ACHN (cell line): ENCODE measurements around the gene ALDH18A1.
A peak's percentile ranks its signal among the peaks of the same experiment; 100 is the strongest.
"Not testable (repeated sequence)": the region's sequence is repeated elsewhere in the genome, so short reads cannot be mapped to it uniquely, and the experiment has no call there.

Experiments used
- DNase-seq: peaks from one replicate; pipeline ENCODE4 v3.0.0-alpha.2; 2015
- in situ Hi-C: cut with HindIII; loops from 2 replicates; pipeline ENCODE4 v1.10.0; 2017; ENCODE audit warnings: low sequenced_read_pairs, low pct_ligation_motif_present, low pct_unique_long_range_greater_than_20kb

ALDH18A1 gene

DNA sequence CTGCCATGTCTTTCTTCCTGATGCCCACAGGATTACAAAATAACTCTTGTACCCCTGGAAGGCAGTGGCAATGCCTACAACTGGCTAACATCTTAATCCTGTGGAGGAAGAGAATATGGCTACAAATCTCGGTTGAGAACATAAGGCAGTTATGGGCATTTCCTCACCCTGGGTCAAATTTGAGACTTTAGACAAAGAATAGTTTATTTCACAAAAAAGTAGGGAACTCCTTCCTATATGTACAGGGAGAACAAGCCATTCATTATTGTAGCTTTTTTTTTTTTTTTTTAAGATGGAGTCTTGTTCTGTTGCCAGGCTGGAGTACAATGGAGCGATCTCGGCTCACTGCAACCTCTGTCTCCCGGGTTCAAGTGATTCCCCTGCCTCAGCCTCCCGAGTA, 2.6 kb downstream of the ALDH18A1 start:
- no peak for DNase-seq
- in situ Hi-C loops = no loop called here

DNA sequence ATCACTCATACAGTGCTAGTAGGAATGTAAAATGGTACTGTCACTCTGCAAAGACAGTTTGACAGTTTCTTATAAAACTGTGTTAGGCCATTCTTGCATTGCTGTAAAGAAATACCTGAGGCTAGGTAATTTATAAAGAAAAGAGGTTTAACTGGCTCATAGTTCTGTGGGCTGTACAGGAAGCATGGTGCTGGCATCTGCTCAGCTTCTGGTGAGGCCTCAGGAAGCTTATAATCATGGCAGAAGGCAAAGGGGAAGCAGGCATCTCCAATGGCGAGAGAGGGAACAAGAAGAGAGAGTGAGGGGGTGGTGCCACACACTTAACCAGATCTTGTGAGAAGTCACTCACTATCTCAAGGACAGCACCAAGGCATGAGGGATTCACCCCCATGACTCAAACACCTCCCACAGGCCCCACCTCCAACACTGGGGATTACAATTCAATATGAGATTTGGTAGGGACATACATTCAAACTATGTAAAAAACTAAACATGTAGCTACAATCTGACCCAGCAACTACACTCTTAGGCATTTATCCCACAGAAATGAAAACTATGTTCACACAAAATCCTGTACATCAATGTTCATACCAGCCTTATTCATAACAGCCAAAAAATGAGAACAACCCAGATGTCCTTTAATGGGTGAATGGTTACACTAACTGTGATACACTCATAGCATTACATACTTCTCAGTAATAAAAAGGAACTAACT, 5.0 kb downstream of the ALDH18A1 start:
- DNase-seq = no peak
- in situ Hi-C loops = no loop called here

DNA sequence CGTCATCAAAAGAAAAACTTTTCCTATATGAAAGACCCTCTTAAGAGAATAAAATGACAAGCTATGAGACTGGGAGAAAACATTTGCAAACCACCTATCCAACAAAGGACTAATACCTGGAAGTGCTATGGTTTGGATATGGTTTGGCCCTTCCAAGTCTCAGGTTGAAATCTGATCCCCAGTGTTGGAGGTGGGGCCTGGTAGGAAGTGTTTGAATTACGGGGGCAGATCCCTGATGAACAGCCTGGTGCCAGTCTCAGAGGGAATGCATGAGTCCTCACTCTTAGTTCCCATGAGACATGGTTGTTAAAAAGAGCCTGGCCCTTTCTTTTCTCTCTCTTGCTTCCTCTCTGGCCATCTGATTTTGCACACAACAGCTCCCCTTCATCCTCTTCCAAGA, 6.3 kb downstream of the ALDH18A1 start:
- in situ Hi-C loops = no loop called here

DNA sequence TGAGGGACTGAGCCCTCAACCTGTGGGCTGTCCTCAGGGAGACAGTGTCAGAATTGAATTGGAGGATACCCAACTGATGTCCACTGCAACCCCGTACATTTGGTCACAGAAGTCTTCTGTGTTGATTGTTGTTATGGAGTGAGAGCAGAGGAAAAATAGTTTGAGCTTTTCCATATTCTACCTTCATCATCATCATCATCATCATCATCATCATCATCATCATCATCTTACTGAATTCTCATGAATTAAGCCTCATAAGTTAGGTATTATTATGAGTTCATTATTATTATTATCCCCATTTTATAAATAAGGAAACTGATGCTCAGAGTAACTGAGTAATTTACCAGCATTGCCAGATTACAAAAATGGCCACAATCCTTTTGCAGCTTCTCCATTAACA, 8.4 kb downstream of the ALDH18A1 start:
- in situ Hi-C loops = no loop called here

More for the DNA sequence above, 6.3 kb downstream of the ALDH18A1 start:
- no peak for DNase-seq

DNA sequence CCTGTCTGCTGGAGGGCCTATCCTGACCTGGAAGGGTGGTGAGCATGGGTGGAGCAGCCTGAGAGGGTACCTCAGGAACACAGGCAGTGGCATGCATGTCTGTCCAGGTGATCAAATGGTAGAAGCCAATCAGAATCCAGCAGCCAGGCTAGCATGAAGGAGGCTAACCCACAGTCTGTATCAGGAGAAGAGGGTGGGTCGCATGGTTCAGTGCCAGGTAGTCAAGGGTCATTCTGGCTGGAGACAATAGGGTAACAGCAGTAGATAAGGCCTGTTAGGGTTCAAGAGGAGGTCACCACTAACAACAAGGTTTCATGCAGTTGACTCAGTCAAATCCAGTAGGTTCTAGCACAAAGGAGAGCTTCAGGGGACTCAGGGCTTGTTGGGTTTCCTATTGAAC, 10.4 kb downstream of the ALDH18A1 start:
- DNase-seq = no peak
- in situ Hi-C loops = no loop called here

More for the DNA sequence above, 8.4 kb downstream of the ALDH18A1 start:
- no peak for DNase-seq

DNA sequence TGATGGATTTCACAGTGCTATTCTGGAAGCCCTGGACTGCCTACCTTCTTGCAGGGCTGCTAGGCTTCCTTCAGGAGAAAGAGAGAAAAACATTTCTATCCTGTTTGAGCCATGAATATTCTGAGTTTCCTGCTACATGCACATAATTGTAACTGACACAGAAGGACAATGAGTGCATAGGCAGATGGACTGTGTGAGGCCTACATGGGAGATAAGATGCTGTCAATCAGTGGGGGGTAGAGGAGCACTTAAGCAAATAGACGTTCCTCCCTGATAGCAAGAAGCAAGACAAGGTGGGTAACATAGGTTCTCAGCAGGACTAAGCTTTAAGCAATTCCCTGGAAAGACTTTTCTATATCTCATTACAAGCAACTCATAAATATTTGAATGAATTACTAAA, 11.6 kb downstream of the ALDH18A1 start:
- no peak for DNase-seq
- in situ Hi-C loops = no loop called here

DNA sequence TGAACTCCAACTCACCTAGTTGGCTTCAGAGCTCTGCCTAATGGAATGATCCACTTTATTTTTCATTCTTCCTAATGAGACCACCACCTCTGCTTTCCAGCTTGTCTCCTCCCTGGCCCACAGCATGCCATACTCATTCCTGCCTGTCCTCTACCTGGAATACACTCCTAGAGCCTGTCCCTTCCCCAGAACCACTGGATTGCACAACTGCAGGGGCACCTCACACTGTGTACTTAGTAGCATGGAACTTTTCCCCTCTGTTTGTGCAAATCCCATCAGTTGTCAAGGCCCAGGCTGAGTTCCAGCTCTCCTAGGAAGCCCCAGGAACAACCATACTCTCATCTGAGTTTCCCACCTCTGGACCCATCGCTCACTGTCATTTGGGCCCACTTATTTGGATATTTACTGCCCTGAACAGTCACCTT, 15.6 kb downstream of the ALDH18A1 start:
- no peak for DNase-seq
- in situ Hi-C loops = no loop called here

DNA sequence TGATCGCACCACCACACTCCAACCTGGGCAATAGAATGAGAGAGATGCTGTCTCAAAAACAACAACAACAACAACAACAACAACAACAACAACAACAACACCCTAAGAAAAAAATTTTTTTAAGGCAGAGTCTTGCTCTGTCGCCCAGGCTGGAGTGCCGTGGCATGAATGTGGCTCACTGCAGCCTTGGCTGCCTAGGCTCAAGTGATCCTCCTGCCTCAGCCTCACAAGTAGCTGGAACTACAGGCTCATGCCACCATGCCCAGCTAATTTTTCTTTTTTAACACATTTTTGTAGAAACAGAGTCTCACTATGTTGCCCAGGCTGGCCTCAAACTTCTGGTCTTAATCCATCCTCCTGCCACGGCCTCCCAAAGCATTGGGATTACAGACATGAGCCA, 18.6 kb downstream of the ALDH18A1 start:
- no peak for DNase-seq
- in situ Hi-C loops = no loop called here

DNA sequence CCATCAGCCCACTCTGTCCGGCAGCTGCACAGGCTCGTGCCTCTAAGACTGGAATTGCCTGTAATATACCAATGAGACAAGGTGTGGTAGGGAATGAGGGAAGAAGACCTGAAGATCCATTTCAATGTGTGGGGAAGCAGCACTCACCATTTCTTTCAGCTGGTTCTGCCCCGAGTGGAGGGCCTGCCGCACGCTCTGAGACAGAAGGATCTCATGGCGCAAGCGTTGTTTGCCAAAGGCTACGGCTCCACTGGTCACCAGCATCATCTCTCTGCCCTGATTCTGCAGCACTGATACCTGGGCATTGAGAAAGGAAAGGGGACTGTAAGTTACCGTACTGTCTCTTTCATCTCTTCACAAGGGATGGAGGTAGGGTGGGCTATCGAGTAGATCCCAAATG, 19.4 kb downstream of the ALDH18A1 start:
- in situ Hi-C loops = no loop called here
- DNase-seq = no peak

DNA sequence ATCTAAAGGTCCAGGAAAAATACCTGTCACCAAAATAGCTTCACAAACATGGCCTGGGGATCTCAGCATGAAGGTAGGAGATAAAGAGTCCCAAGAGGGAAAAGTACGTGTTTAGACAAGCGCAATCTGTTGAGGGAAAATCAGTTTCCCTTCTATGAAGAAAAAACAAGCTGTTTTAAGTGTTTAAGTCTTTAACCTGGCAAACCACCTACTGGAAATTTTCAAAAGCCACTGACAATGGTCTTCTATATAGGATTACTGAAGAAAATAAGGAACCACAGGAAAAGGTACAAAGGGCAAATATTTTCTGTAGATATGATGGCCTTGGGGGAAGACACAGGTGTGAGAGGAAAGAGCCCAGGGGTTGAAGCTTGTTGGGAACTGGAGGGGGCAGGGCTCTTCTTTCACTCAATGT, 21.2 kb downstream of the ALDH18A1 start:
- in situ Hi-C loops = no loop called here
- DNase-seq = no peak

DNA sequence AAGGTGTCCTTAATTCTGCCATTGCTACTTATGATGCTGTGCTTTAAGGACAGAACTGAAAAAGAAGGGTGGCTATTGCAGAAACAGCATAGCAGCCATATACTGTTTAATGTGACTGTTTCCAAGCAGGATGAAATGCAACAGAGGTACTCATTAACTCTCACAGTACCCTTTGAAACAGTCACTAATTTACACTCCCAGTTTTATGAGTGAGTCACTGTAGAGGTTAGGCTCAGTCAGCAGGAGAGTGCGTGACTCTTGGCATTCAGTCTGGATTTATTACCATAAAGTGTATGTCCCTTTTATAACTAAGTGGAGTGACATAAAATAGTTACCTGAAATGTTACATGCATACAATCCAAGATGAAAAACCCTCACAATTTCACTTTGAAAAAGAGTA, 27.7 kb downstream of the ALDH18A1 start:
- in situ Hi-C loops = no loop called here

DNA sequence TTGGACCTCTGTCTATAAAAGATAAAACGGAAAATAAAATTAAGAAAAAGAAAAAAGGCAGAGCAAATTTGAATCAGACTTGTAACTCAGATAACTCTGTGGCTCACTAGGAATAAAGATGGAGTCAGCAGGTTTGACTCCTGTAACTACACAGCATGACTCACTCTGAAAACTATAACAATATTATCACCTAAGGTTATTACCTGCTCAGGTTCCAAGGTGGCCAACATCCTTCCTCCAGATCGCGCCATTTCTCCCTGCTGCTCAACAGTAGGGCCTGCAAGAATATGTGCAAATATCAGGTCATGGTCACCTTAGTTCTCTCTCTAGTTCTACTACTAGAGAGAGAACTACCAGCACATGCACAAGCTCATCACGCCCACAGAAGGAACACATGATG, 30.0 kb downstream of the ALDH18A1 start:
- no peak for DNase-seq
- in situ Hi-C loops = no loop called here

More for the DNA sequence above, 27.7 kb downstream of the ALDH18A1 start:
- DNase-seq = peak; percentile 89

DNA sequence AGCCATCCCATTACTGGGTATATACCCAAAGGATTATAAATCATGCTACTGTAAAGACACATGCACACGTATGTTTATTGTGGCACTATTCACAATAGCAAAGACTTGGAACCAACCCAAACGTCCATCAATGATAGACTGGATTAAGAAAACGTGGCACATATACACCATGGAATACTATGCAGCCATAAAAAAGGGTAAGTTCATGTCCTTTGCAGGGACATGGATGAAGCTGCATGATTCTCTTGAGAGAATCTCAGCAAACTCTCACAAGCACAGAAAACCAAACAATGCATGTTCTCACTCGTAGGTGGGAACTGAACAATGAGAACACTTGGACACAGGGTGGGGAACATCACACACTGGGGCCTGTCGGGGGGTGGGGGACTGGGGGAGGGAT, 36.1 kb downstream of the ALDH18A1 start:
- in situ Hi-C loops = loop anchor here (25.0 kb wide), 1 partner anchor 208 kb away; no protein-coding TSS in a partner anchor
- DNase-seq = not testable (repeated sequence)

DNA sequence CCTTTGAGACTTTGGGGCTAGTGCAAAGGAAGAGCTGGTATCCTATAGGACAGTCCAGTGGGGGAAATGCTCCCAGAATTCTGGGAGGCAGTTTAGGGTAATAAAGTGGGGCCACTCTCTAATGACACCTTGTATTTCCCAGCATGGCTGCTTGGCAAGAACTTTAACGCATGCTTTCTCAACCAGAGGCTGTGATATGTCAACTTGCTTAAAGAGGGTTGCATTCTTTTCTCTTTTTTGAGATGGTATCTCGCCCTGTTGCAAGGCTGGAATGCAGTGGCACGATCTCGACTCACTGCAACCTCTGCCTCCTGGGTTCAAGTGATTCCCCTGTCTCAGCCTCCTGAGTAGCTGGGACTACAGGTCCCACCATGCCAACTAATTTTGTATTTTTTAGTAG, 38.4 kb downstream of the ALDH18A1 start:
- no peak for DNase-seq
- in situ Hi-C loops = loop anchor here (25.0 kb wide), 1 partner anchor 206 kb away; no protein-coding TSS in a partner anchor

DNA sequence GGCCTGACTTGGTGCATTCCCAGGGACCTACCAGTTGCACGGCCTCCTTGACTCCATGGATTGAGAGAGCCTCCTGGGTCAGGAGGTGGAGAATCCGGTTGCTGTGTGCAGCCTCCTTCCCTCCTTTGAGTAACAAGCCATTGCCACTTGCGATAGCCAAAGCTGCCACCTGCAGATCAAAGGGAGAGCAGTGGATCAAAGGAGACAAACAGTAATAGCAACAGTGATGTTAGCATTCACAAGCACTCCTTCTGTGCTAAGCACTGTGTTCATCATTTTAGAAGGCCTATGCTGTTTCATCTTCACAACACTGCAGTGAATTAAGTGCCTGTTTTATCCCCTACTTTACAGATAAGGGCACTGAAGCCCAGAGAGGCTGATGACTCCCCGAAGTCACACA, 40.1 kb downstream of the ALDH18A1 start:
- DNase-seq = no peak
- in situ Hi-C loops = loop anchor here (25.0 kb wide), 1 partner anchor 204 kb away; no protein-coding TSS in a partner anchor

DNA sequence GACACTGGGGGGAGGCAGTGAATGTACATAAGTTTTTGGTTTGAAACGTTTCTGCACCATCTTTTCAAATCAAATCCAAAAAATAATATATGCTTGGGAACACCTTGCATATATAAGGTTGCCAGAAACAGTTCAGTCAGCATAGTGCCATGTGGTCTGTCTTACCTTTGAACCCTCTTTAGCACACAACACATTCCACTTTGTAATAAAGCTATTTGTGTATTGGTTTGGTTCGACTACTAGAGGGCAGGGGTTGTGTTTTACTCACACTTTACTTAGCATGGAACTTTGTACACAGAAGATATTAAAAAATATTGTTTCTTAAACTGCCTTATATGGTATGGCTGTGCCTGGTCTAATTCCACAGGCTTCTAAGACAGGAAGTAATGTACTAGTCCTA, 43.2 kb downstream of the ALDH18A1 start:
- in situ Hi-C loops = loop anchor here (25.0 kb wide), 1 partner anchor 201 kb away; no protein-coding TSS in a partner anchor
- no peak for DNase-seq

DNA sequence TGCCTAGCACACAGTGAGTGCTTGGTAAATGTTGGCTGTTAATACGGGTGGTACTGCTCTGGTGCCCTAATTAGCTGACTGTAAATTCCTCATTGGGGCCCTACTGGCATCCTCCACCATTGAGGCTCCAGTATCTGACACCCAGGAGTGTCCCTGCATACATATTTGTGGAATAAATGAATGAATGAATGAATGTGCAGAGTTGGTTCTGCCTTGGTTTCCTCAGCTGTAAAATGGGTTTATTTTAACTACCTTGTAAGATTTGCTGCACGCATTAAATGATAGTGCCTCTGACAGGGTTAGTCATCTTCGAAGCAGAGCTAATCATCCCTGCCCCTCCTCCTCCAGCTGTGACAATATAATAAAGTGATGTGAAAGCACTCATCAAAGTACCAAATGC, 45.8 kb downstream of the ALDH18A1 start:
- in situ Hi-C loops = loop anchor here (25.0 kb wide), 1 partner anchor 198 kb away; no protein-coding TSS in a partner anchor

DNA sequence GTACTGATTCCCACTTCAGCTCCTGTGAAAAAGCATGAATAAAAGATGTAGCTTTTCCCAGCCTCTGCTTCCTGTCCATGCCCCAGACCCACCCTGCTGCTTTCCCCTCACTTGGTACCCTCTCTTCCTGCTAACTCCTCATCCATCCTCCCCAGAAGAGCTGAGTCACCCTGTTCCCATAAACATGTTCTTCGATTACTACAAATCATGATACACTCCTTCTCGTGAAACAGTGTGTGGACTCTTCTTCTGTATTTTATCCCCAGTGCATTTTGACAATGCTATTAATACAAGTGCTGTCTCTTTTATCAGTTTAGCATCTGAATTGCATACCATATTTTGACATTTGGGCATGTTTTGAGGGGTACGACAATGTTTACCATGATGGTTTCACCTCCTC, 49.6 kb downstream of the ALDH18A1 start:
- DNase-seq = no peak
- in situ Hi-C loops = loop anchor here (25.0 kb wide), 1 partner anchor 195 kb away; no protein-coding TSS in a partner anchor

More for the DNA sequence above, 45.8 kb downstream of the ALDH18A1 start:
- no peak for DNase-seq

DNA sequence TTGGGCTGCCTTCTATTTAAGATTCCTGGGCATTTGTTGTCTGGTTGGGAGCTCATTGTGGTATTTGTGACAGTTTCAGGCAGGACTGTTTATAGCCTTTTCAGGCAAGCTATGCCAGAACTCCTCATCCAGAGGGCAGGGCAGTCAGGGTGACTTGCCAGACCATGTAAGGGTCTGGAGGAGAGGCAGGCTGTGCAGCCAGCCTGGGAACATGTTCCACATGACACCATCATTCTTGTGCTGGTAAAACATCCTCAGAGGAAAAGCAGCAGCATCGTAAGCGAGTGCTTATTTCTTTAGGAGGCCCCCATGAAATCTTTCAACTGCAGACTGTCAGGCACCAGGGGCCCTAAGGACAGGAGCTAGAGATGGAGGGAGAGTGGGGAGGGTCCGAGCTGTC, 51.3 kb downstream of the ALDH18A1 start:
- in situ Hi-C loops = loop anchor here (25.0 kb wide), 1 partner anchor 193 kb away; no protein-coding TSS in a partner anchor
- no peak for DNase-seq

DNA sequence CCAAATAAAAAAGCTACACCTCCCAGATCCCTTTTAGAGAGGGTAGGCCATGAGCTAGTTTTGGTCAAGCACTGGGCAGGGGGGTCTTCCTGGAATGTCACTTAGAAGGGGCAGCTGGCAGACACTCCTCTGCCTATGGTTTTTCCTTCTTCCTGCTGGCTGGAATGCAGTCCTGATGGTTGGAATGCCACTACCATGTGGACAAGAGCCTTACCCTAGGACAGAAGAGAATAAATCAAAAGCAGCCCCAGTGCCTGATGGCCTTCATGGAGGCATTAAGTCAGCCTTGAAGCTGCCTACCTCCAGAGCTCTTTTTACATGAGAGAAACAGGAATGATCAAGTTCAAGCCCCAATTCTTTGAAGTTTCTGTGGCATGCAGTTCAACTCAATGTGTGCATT, 51.9 kb downstream of the ALDH18A1 start:
- no peak for DNase-seq
- in situ Hi-C loops = loop anchor here (25.0 kb wide), 1 partner anchor 192 kb away; no protein-coding TSS in a partner anchor
